ENCODE measurements around the gene TPCN1. TPM values are rescaled to one million over a fixed set of nuclear protein-coding genes. Genes with fewer than 3 reads are reported as not detected.

Gene TPCN1
- total RNA-seq, 1 experiment from 2014 or later: 13.5 TPM

- Histone ChIP-seq H4K5ac (ENCODE audit: insufficient read length, low read depth, low read length) (no peak overlapping the region), H3T11ph (ENCODE audit: low read length) (no peak overlapping the region), H2BK20ac (ENCODE audit: low read depth, low read length, poor library complexity, severe bottlenecking) (no peak overlapping the region), H3K27ac (ENCODE audit: insufficient read length, low read depth, low read length) (no peak overlapping the region), H3K27me3 (ENCODE audit: insufficient read depth, low read length) (no peaks in the 10 kb centered on the region), H3K4me1 (ENCODE audit: insufficient read depth, low read length) (no peaks in the 10 kb centered on the region), H3K4me2 (ENCODE audit: insufficient read depth, insufficient read length, low read length) (no peak overlapping the region), H2AK5ac (ENCODE audit: insufficient read length, low read length) (no peak overlapping the region), H3K79me2 (ENCODE audit: insufficient read depth, low read length) (no peaks in the 10 kb centered on the region), H4K20me1 (ENCODE audit: control insufficient read depth, insufficient read depth, insufficient read length) (no peaks in the 10 kb centered on the region), H3K4ac (ENCODE audit: low read depth, low read length) (no peak overlapping the region), H2BK120ac (ENCODE audit: low read depth, low read length, poor library complexity, severe bottlenecking) (no peak overlapping the region), H4K91ac (ENCODE audit: insufficient read length, low read depth, low read length) (no peak overlapping the region), H3K9ac (ENCODE audit: extremely low read depth, insufficient read length, low read length) (no peak overlapping the region), H3K56ac (ENCODE audit: insufficient read length, low read depth, low read length) (no peak overlapping the region), H3K9me3 (ENCODE audit: control insufficient read depth, low read depth, low read length) (no peaks in the 10 kb centered on the region), H2AFZ (ENCODE audit: low read length) (no peak overlapping the region), H3K14ac (ENCODE audit: insufficient read depth, low read length) (no peak overlapping the region; the same call in 1 of the 2 replicates), H2BK12ac (ENCODE audit: insufficient read length, low read depth, low read length) (no peak overlapping the region), H3K23me2 (ENCODE audit: insufficient read length, low read depth, low read length, poor library complexity, severe bottlenecking) (no peaks in the 10 kb centered on the region), H2BK5ac (ENCODE audit: insufficient read length, low read length) (no peak overlapping the region), H4K8ac (replicated peaks; ENCODE audit: insufficient read length, low read depth, low read length) (no peak overlapping the region), H3K79me1 (ENCODE audit: insufficient read depth, low read depth, low read length, poor library complexity, severe bottlenecking) (no peaks in the 10 kb centered on the region), H3K23ac (ENCODE audit: insufficient read length, low read depth, low read length) (no peak overlapping the region), H2BK15ac (ENCODE audit: low read depth, low read length) (no peak overlapping the region), H3K18ac (ENCODE audit: insufficient read length, low read depth, low read length) (no peak overlapping the region)
- H3K36me3 Mint-ChIP-seq (ENCODE audit: insufficient read depth in 1 of 3, low read depth in 3 of 3): peaks cover 3 to 17% (median 15%) of the 10 kb centered on the region in 3 experiments; a peak in 5 of 7 replicates
- no peak overlapping the region for H3K4me3 Mint-ChIP-seq
- H3K27ac Mint-ChIP-seq: peak overlapping the region in 1 of 3 experiments; percentile 57; a peak in 1 of 7 replicates
- TF ChIP-seq CTCF (conservative IDR thresholded peaks at IDR 0.05): no peak
- H3K4me1 Mint-ChIP-seq: peaks cover 0 to 4% of the 10 kb centered on the region in 2 experiments; a peak in 1 of 4 replicates
- DNase-seq: no peak
- no peaks in the 10 kb centered on the region for H3K27me3 Mint-ChIP-seq (ENCODE audit: low read depth)
- H3K9me3 Mint-ChIP-seq: no peaks in the 10 kb centered on the region
- no CpG with 5 or more reads among the region's 23 CpGs for WGBS (ENCODE audit: extremely low coverage, insufficient read length, low lambda C conversion rate)
Measured at GRCh38 chr12:113266106-113266895, 45.0 kb downstream of the TPCN1 start.

Data from H9 (cell line).